Stomach smooth muscle (tissue), 2 donors: Measurements from ENCODE around the gene PPARG.
"Not testable (repeated sequence)": the region's sequence is repeated elsewhere in the genome, so short reads cannot be mapped to it uniquely, and the experiment has no call there.

ENCODE experiments used
- H3K27ac ChIP-seq: one replicate; pipeline ENCODE4 v1.7.0; 2013; ENCODE audit warnings: mild to moderate bottlenecking, low read length, inconsistent platforms
- H3K27me3 ChIP-seq, 2 donors: one replicate each; pipeline ENCODE4 v1.7.0; 2013; ENCODE audit warnings: low read length in 2 of 2; ENCODE audit not compliant: insufficient read depth in 2 of 2, control insufficient read depth in 1 of 2
- H3K36me3 ChIP-seq, 2 donors: one replicate each; pipeline ENCODE4 v1.7.0; 2013; ENCODE audit warnings: low read length in 2 of 2; ENCODE audit not compliant: control insufficient read depth in 2 of 2, insufficient read depth in 2 of 2
- H3K4me1 ChIP-seq: one replicate; pipeline ENCODE4 v1.7.0; 2013; ENCODE audit warnings: low read length; ENCODE audit not compliant: control insufficient read depth, insufficient read depth
- H3K4me3 ChIP-seq, 2 donors: one replicate each; pipeline ENCODE4 v1.7.0; 2013; ENCODE audit warnings: low read length in 2 of 2
- H3K9ac ChIP-seq, 2 donors: one replicate each; pipeline ENCODE4 v1.7.0; 2013; ENCODE audit warnings: low read length in 2 of 2, mild to moderate bottlenecking in 1 of 2
- H3K9me3 ChIP-seq, 2 donors: one replicate each; pipeline ENCODE4 v1.7.0; 2013; ENCODE audit warnings: low read length in 2 of 2; ENCODE audit not compliant: control insufficient read depth in 2 of 2
- donor health status: healthy.
- donor health status: Pancreatic carcinoma.

PPARG gene

DNA sequence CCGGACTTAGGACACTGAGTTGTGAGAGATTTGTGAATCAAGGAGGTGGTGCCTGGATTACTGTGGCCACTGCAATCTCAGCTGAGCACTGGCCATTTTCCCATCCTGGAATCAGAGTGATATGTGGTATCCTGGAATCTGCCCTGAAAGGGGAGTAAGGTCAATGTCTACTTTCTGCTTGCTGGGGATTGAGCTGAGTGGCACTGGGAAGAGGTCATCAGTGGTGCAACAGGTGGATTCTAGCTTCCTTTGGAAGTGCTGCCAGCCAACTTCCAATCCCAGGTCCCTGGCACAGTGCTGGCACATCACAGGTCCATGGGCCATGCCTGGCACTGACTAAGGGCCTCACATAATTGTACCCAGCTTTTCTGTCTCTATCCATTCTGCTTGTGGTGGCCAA lies 174.8 kb downstream of the PPARG start:
- Histone ChIP-seq H3K4me3 (no peak overlapping the region), H3K36me3 (no peaks in the 10 kb centered on the region), H3K9ac (no peak overlapping the region), H3K9me3 (no peaks in the 10 kb centered on the region), H3K27ac (no peak overlapping the region), H3K27me3 (no peaks in the 10 kb centered on the region), H3K4me1 (peaks cover 6% of the 10 kb centered on the region)

DNA sequence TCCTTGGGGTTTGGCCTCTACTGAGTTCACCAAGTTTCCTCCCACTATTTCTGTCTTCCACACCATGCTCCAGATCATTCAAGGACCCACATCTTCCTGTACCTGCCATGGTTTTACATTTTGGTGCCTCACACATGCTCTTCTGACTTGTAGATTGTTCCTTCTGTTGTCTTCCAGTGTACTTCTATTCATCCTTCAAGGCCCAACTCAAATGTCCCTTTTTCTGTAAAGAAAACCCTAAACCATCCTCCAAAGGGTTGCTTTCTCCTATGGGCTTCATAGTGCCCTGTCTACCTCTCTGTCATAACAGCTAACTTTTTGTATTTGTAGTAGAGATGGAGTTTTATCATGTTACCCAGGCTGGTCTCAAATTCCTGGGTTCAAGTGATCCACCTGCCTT lies 175.3 kb downstream of the PPARG start:
- H3K9me3 ChIP-seq: no peaks in the 10 kb centered on the region
- no peaks in the 10 kb centered on the region for H3K27me3 ChIP-seq
- H3K27ac ChIP-seq: no peak overlapping the region
- H3K9ac ChIP-seq: no peak overlapping the region
- no peaks in the 10 kb centered on the region for H3K36me3 ChIP-seq
- H3K4me1 ChIP-seq: peaks cover 6% of the 10 kb centered on the region
- H3K4me3 ChIP-seq: no peak overlapping the region

DNA sequence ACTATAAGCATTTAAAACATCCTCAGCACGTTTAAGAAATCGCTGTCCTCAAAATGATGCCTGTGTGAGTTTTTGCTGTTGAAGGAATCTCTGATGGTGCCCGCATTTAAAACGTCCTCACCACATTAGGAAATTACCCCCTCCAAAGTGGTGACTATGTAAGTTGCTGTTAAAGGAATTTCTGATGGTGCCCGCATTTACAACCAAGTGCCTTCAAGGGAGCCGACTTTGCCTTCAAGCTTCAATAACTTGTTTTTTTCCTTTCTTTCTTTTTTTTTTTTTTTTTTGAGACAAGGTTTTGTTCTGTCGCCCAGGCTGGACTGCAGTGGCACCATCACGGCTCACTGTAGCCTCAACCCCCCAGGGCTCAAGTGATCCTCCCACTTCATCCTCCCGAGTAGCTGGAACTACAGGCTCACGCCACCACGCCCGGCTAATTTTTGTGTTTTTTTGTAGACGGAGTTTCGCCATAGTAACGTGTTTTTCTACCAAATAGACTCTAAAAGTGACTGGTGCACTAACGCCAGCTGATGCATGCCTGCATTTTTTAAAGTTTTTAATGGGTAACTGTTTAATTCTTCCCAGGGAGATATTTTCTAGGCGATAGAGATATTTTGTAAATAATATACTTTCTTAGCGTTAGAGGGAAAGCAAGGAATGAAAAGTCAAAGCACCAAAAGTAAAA lies 176.4 kb downstream of the PPARG start:
- Histone ChIP-seq H3K36me3 (no peaks in the 10 kb centered on the region), H3K4me1 (peaks cover 6% of the 10 kb centered on the region), H3K9ac (no peak overlapping the region), H3K4me3 (no peak overlapping the region), H3K9me3 (no peaks in the 10 kb centered on the region), H3K27ac (no peak overlapping the region), H3K27me3 (no peaks in the 10 kb centered on the region)

DNA sequence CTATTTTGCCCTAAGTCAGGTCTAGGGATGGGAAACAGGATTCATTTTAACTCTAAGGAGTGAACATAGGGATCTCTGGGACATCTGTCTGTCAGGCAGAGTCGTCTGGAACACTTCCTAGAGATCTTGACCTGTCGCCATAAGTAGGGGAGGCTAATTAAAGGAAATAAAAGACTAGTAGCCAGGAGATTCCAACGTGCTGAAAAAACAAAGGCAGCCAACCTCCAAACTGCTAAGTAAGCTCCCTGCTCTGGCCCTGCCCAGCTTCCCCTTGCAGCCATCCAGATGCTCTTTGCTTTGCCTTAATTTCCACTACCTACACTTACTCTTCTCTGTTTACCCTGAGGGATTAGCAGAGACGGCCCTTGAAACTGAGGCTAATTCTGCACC lies 177.0 kb downstream of the PPARG start:
- no peak overlapping the region for H3K27ac ChIP-seq
- H3K36me3 ChIP-seq: no peaks in the 10 kb centered on the region
- H3K4me1 ChIP-seq: peaks cover 6% of the 10 kb centered on the region
- no peak overlapping the region for H3K9ac ChIP-seq
- no peaks in the 10 kb centered on the region for H3K27me3 ChIP-seq
- H3K9me3 ChIP-seq: no peaks in the 10 kb centered on the region
- no peak overlapping the region for H3K4me3 ChIP-seq

DNA sequence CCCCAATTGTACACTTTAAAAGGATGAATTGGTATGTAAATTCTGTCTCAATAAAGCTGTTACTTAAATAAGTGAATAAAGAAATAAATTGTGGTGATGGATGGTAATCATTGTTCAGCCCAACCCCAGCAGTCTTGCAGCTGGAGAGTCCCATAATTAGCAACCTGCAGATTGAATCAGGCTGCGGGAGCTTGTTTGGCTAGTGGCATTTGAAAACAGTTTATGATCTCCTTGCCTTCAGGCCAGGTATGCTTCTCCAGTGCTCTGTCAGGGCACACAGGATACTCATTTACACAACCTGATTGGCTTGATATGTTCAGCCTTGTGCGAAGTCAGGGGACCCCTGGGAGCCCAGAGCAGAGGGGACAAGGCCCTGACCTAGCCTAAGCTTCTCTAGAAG lies 178.9 kb downstream of the PPARG start:
- Histone ChIP-seq H3K9ac (no peak overlapping the region), H3K4me3 (no peak overlapping the region), H3K27me3 (no peaks in the 10 kb centered on the region), H3K27ac (no peak overlapping the region), H3K9me3 (no peaks in the 10 kb centered on the region), H3K4me1 (no peaks in the 10 kb centered on the region), H3K36me3 (no peaks in the 10 kb centered on the region)

DNA sequence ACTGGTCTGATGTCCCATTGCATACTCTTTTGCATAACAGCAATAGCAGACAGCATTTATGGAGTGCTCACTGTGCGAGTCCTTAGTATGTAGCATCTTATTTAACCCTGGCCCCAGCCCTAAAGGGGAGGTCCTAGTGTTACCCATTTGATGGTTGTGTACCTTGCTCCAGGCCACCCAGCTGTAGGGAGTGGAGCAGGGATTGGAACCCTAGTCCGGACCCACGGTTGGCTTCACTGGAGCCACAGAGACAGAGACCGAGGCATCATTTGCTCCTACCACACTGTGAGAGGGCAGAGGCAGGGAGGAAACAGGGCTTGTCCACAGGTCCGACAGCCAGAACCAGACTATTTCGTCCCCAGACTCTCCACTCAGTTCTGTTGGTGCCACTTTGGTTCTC lies 179.4 kb downstream of the PPARG start:
- no peak overlapping the region for H3K4me3 ChIP-seq
- no peaks in the 10 kb centered on the region for H3K36me3 ChIP-seq
- no peaks in the 10 kb centered on the region for H3K9me3 ChIP-seq
- no peak overlapping the region for H3K9ac ChIP-seq
- H3K4me1 ChIP-seq: no peaks in the 10 kb centered on the region
- H3K27ac ChIP-seq: no peak overlapping the region
- no peaks in the 10 kb centered on the region for H3K27me3 ChIP-seq

DNA sequence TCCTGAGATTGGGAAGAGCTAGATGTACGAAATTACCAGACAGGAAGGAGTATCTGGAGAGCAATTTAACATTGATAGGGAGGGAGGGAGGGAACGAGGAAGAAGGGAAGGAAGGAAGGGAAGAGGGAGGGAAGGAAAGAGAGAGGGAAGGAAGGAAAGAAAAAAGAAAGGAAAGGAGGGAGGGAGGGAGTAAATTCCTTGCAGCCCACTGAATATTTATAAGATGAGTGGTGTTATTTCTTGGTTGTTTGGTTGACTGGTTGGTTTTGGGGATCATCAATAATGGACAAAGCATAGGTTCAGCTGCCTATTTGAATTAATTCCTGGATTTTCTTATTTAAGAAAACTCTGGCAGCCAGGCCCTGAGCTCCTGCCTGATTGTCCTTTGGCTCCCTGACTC lies 179.9 kb downstream of the PPARG start:
- Histone ChIP-seq H3K4me1 (no peaks in the 10 kb centered on the region), H3K27me3 (no peaks in the 10 kb centered on the region), H3K36me3 (no peaks in the 10 kb centered on the region), H3K9me3 (no peaks in the 10 kb centered on the region), H3K9ac (no peak overlapping the region), H3K4me3 (no peak overlapping the region), H3K27ac (no peak overlapping the region)

DNA sequence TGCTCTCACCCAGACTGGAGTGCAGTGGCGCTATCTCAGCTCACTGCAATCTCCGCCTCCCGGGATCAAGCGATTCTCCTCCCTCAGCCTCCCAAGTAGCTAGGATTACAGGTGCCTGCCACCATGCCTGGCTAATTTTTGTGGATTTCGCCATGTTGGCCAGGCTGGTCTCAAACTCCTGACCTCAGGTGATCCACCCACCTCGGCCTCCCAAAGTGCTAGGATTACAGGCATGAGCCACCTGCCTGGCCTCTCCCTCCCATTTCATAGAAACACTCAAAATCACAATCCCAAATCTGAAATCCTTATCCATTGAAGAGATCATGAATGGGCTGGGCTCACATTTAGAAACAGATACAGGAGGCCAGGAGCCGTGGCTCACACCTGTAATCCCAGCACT lies 180.4 kb downstream of the PPARG start:
- not testable (repeated sequence) for H3K9ac ChIP-seq, H3K9me3 ChIP-seq, H3K36me3 ChIP-seq, H3K27ac ChIP-seq, H3K4me1 ChIP-seq, H3K27me3 ChIP-seq, H3K4me3 ChIP-seq

DNA sequence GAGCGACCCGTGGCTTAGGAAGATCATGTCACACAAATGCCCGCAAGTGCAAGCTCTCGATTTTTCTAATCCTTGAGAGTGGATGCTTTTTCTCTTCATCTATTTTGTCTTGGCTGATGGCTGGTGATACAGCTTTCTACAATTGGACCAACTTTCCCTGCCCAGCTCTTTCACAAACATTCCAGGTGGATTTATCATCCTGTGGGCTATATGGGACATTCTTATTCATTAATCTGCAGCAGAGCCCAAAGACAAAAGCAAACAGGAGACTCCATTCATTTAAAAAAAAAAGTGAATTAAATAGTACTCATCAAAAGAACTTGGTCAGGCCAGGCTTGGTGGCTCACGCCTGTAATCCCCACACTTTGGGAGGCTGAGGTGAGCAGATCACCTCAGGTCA lies 181.2 kb downstream of the PPARG start:
- no peak overlapping the region for H3K27ac ChIP-seq
- H3K9me3 ChIP-seq: no peaks in the 10 kb centered on the region
- H3K4me3 ChIP-seq: no peak overlapping the region
- no peaks in the 10 kb centered on the region for H3K36me3 ChIP-seq
- no peak overlapping the region for H3K9ac ChIP-seq
- H3K27me3 ChIP-seq: peaks cover 0 to 2% of the 10 kb centered on the region in 2 donors
- H3K4me1 ChIP-seq: no peaks in the 10 kb centered on the region

DNA sequence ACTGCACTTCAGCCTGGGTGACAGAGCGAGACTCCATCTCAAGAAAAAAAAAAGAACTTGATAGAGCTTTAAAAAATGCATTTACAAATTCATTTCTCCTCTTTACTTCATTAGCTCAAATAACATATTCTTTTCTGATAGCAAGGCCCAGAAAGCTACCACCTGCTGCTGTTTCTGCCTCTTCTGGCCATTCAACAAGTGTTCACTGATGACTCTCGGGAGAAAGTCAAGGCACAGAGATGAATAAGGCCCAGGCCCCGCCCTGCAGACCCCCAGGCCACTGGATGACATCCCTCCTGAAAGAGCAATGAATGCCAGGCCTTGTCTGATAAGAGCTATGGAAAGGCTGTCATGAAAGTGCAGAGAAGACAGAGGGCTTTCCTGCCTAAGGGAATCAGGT lies 181.8 kb downstream of the PPARG start:
- H3K4me1 ChIP-seq: no peaks in the 10 kb centered on the region
- H3K4me3 ChIP-seq: no peak overlapping the region
- no peak overlapping the region for H3K9ac ChIP-seq
- peaks cover 0 to 2% of the 10 kb centered on the region in 2 donors for H3K27me3 ChIP-seq
- H3K36me3 ChIP-seq: no peaks in the 10 kb centered on the region
- no peak overlapping the region for H3K27ac ChIP-seq
- H3K9me3 ChIP-seq: no peaks in the 10 kb centered on the region

DNA sequence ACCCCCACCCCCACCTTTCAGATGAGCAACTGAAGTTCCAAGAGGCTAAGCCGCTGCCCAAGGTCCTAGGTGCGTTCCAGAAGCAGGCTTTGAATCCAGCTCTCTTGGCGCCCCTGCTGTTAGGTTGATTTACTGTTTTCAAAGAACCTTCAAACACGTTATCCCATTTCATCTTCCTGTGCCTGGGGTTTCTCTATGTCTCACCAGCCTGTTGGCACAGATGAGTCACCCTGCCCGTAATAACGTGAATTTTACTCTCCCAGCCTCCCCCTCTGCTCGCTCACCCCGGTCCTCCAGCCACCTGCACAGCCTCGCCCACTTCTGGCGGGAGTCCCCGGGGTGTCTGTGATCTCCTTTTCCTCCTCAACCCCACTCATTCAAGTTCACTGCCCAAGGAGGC lies 182.4 kb downstream of the PPARG start:
- Histone ChIP-seq H3K4me1 (no peaks in the 10 kb centered on the region), H3K36me3 (no peaks in the 10 kb centered on the region), H3K9me3 (no peaks in the 10 kb centered on the region), H3K4me3 (no peak overlapping the region), H3K27ac (no peak overlapping the region), H3K27me3 (peaks cover 0 to 2% of the 10 kb centered on the region in 2 donors), H3K9ac (no peak overlapping the region)
